ENCODE data around the gene IL12RB1. TPM values are rescaled to one million over a fixed set of nuclear protein-coding genes. Genes with fewer than 3 reads are reported as not detected.

IL12RB1 gene
- not detected in 3 replicates for total RNA-seq

- H3K27ac Mint-ChIP-seq: no peak within 1 kb of the TSS
- DNase-seq (ENCODE audit: low spot score in 2 of 2, unreplicated experiment in 2 of 2): no peak
- H3K36me3 Mint-ChIP-seq: no peaks in the 10 kb centered on the region
- H3K4me3 Mint-ChIP-seq: no peak within 1 kb of the TSS
- H3K27me3 Mint-ChIP-seq (ENCODE audit: low read depth): peaks cover 15% of the 10 kb centered on the region
- TF ChIP-seq CTCF (IDR thresholded peaks at IDR 0.05; ENCODE audit: unreplicated experiment): no peak
- no peaks in the 10 kb centered on the region for H3K4me1 Mint-ChIP-seq
- no peaks in the 10 kb centered on the region for H3K9me3 Mint-ChIP-seq
Measured at GRCh38 chr19:18086590-18087138, at the start of gene IL12RB1. Gene IL12RB1, minus strand, starts transcription at chr19:18086934. Its CDS starts 111 bp downstream, at chr19:18086823.

- Mint-ChIP-seq H3K4me1 (no peaks in the 10 kb centered on the region), H3K9me3 (peaks cover 3% of the 10 kb centered on the region), H3K36me3 (peaks cover 25% of the 10 kb centered on the region), H3K27ac (no peak overlapping the region), H3K4me3 (no peak overlapping the region), H3K27me3 (ENCODE audit: low read depth) (no peaks in the 10 kb centered on the region)
- no peak for DNase-seq (ENCODE audit: low spot score in 2 of 2, unreplicated experiment in 2 of 2)
- no peak for TF ChIP-seq CTCF (IDR thresholded peaks at IDR 0.05; ENCODE audit: unreplicated experiment)
Measured at GRCh38 chr19:18135712-18136584, 49.2 kb upstream of the IL12RB1 start.

GRCh38 chr19:18131841-18132596 lies 45.3 kb upstream of the IL12RB1 start:
- H3K27me3 Mint-ChIP-seq (ENCODE audit: low read depth): no peaks in the 10 kb centered on the region
- no peaks in the 10 kb centered on the region for H3K4me1 Mint-ChIP-seq
- H3K4me3 Mint-ChIP-seq: no peak overlapping the region
- no peaks in the 10 kb centered on the region for H3K9me3 Mint-ChIP-seq
- peaks cover 24% of the 10 kb centered on the region for H3K36me3 Mint-ChIP-seq
- DNase-seq (ENCODE audit: low spot score in 2 of 2, unreplicated experiment in 2 of 2): no peak
- H3K27ac Mint-ChIP-seq: no peak overlapping the region
- TF ChIP-seq CTCF (IDR thresholded peaks at IDR 0.05; ENCODE audit: unreplicated experiment): no peak

GRCh38 chr19:18130523-18131242 lies 43.9 kb upstream of the IL12RB1 start:
- Mint-ChIP-seq H3K36me3 (peaks cover 24% of the 10 kb centered on the region), H3K27me3 (ENCODE audit: low read depth) (no peaks in the 10 kb centered on the region), H3K4me1 (no peaks in the 10 kb centered on the region), H3K4me3 (no peak overlapping the region), H3K27ac (no peak overlapping the region), H3K9me3 (no peaks in the 10 kb centered on the region)
- no peak for DNase-seq (ENCODE audit: low spot score in 2 of 2, unreplicated experiment in 2 of 2)
- no peak for TF ChIP-seq CTCF (IDR thresholded peaks at IDR 0.05; ENCODE audit: unreplicated experiment)

- H3K9me3 Mint-ChIP-seq: no peaks in the 10 kb centered on the region
- no peaks in the 10 kb centered on the region for H3K4me1 Mint-ChIP-seq
- H3K27ac Mint-ChIP-seq: no peak overlapping the region
- H3K36me3 Mint-ChIP-seq: peaks cover 26% of the 10 kb centered on the region
- TF ChIP-seq CTCF (IDR thresholded peaks at IDR 0.05; ENCODE audit: unreplicated experiment): no peak
- no peak overlapping the region for H3K4me3 Mint-ChIP-seq
- no peak for DNase-seq (ENCODE audit: low spot score in 2 of 2, unreplicated experiment in 2 of 2)
- no peaks in the 10 kb centered on the region for H3K27me3 Mint-ChIP-seq (ENCODE audit: low read depth)
Measured at GRCh38 chr19:18128805-18129204, 42.1 kb upstream of the IL12RB1 start.
